DOHH2 (cell line): ENCODE results near the gene MAGI1.

Source experiments
- H3F3A ChIP-seq: fragments of 200-600 bp; sonication (generic), shearing (Covaris generic); 2 replicates; pipeline ENCODE4 v1.6.0; 2016; ENCODE audit warnings: antibody characterized with exemption, mild to moderate bottlenecking; ENCODE audit not compliant: control insufficient read depth, insufficient read depth
- H3K27ac ChIP-seq: fragments of 200-600 bp; sonication (generic); 2 replicates; pipeline ENCODE4 v1.5.1; 2014; ENCODE audit warnings: low read depth, mild to moderate bottlenecking, low read length, moderate library complexity
- H3K27me3 ChIP-seq: fragments of 200-600 bp; sonication (generic); 2 replicates; pipeline ENCODE4 v1.6.1; 2014; ENCODE audit warnings: mild to moderate bottlenecking, low read length, mixed read lengths; ENCODE audit not compliant: control insufficient read depth
- H3K36me3 ChIP-seq: fragments of 200-600 bp; sonication (generic); 2 replicates; pipeline ENCODE4 v1.6.1; 2014; ENCODE audit warnings: mild to moderate bottlenecking, low read length, moderate library complexity, mixed read lengths; ENCODE audit not compliant: control insufficient read depth
- H3K4me1 ChIP-seq: fragments of 200-600 bp; sonication (generic); 2 replicates; pipeline ENCODE4 v1.6.1; 2014; ENCODE audit warnings: mild to moderate bottlenecking, low read length, mixed read lengths; ENCODE audit not compliant: control insufficient read depth
- H3K4me2 ChIP-seq: fragments of 200-600 bp; sonication (generic); 2 replicates; pipeline ENCODE4 v1.6.0; 2014; ENCODE audit warnings: mild to moderate bottlenecking, low read length, moderate library complexity
- H3K4me3 ChIP-seq: fragments of 200-600 bp; sonication (generic); 2 replicates; pipeline ENCODE4 v1.5.1; 2014; ENCODE audit warnings: mild to moderate bottlenecking, low read length, mixed read lengths
- H3K79me2 ChIP-seq: fragments of 200-600 bp; sonication (generic); 2 replicates; pipeline ENCODE4 v1.6.1; 2014; ENCODE audit warnings: mild to moderate bottlenecking, low read length, mixed read lengths; ENCODE audit not compliant: control insufficient read depth
- H3K9me2 ChIP-seq: fragments of 200-600 bp; sonication (generic); replicated peaks from 2 replicates; pipeline ENCODE4 v1.6.1; 2014; ENCODE audit warnings: mild to moderate bottlenecking, low read length, mixed read lengths; ENCODE audit not compliant: control insufficient read depth
- H3K9me3 ChIP-seq: fragments of 200-600 bp; sonication (generic); 2 replicates; pipeline ENCODE4 v1.6.1; 2014; ENCODE audit warnings: antibody characterized with exemption, low read length, mixed read lengths; ENCODE audit not compliant: control insufficient read depth, insufficient read depth
- H4K20me1 ChIP-seq: fragments of 200-600 bp; sonication (generic); 2 replicates; pipeline ENCODE4 v1.6.0; 2014; ENCODE audit warnings: low read depth, mild to moderate bottlenecking, antibody characterized with exemption, low read length, moderate library complexity; ENCODE audit not compliant: control insufficient read depth, insufficient read depth
- EZH2phosphoT487 ChIP-seq: fragments of 200-600 bp; sonication (generic); IDR thresholded peaks from 2 replicates; pipeline ENCODE4 v1.6.1; 2017; ENCODE audit warnings: borderline replicate concordance, mild to moderate bottlenecking, antibody characterized with exemption, low read length, moderate library complexity, mixed read lengths
- TF ChIP-seq, protein P1 (sequence below): fragments of 200-600 bp; sonication (generic); IDR thresholded peaks from one replicate; pipeline ENCODE4 v1.5.1; 2014; ENCODE audit warnings: antibody characterized with exemption, mild to moderate bottlenecking, low read depth, low read length; ENCODE audit not compliant: poor library complexity, severe bottlenecking

MAGI1 gene

DNA sequence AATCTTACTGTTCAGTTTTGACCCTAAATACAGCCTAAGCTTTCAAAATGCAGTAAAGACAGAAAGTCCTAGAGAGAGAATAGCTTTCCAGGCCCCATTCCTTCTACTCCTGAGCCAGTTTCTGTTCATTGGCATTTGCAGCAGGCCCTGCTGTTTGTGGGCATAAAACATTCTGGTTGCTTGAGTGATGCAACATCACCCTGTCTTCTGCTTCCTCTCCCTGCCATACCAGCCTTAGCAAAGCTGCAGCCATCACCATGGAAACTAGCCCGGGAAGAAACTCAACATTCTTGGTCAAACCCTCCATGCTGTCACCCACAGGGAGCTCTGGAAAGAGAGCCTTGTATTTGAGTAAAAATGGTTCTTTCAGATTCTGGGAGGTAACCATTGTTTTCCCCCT is 325.7 kb downstream of the MAGI1 start:
- H3K27me3 ChIP-seq = 0 out of 2 replicates have a peak, but pooled peaks cover 3% of the 10 kb centered on the region
- no peaks in the 10 kb centered on the region for H4K20me1 ChIP-seq
- H3K79me2 ChIP-seq = no peaks in the 10 kb centered on the region
- TF ChIP-seq EZH2phosphoT487 = no peak
- TF ChIP-seq, protein P1, sequence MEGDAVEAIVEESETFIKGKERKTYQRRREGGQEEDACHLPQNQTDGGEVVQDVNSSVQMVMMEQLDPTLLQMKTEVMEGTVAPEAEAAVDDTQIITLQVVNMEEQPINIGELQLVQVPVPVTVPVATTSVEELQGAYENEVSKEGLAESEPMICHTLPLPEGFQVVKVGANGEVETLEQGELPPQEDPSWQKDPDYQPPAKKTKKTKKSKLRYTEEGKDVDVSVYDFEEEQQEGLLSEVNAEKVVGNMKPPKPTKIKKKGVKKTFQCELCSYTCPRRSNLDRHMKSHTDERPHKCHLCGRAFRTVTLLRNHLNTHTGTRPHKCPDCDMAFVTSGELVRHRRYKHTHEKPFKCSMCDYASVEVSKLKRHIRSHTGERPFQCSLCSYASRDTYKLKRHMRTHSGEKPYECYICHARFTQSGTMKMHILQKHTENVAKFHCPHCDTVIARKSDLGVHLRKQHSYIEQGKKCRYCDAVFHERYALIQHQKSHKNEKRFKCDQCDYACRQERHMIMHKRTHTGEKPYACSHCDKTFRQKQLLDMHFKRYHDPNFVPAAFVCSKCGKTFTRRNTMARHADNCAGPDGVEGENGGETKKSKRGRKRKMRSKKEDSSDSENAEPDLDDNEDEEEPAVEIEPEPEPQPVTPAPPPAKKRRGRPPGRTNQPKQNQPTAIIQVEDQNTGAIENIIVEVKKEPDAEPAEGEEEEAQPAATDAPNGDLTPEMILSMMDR = no peak
- H3K4me1 ChIP-seq = no peaks in the 10 kb centered on the region
- no peak overlapping the region for H3K4me3 ChIP-seq
- no peaks in the 10 kb centered on the region for H3K9me3 ChIP-seq
- H3K36me3 ChIP-seq = no peaks in the 10 kb centered on the region
- no peak overlapping the region for H3K27ac ChIP-seq
- H3K9me2 ChIP-seq = no peaks in the 10 kb centered on the region
- no peaks in the 10 kb centered on the region for H3F3A ChIP-seq
- no peak overlapping the region for H3K4me2 ChIP-seq

DNA sequence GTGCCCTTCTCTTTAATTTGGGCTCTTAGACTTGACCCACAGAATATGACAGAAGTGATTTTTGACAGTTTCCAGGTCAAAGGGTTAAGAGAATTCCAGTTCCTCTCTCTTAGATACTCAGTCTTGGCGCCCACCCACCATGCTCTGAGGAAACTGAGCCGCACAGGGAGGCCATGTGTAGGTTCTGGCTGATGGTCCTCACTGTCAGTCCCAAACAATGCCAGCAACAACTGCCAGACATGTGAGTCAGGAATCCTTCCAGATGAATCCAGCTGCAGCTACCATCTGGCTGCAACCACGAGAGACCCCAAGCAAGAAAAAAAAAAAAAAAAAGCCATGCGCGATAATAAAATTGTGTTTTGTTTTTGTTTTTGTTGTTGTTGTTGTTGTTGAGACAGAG is 326.6 kb downstream of the MAGI1 start:
- Histone ChIP-seq H4K20me1 (no peaks in the 10 kb centered on the region), H3K4me1 (no peaks in the 10 kb centered on the region), H3K4me3 (no peak overlapping the region), H3K79me2 (no peaks in the 10 kb centered on the region), H3K9me3 (no peaks in the 10 kb centered on the region), H3K9me2 (no peaks in the 10 kb centered on the region), H3K27me3 (no peaks in the 10 kb centered on the region), H3K27ac (no peak overlapping the region), H3K36me3 (no peaks in the 10 kb centered on the region), H3F3A (no peaks in the 10 kb centered on the region), H3K4me2 (no peak overlapping the region)
- TF ChIP-seq, protein P1 = no peak
- TF ChIP-seq EZH2phosphoT487 = no peak

DNA sequence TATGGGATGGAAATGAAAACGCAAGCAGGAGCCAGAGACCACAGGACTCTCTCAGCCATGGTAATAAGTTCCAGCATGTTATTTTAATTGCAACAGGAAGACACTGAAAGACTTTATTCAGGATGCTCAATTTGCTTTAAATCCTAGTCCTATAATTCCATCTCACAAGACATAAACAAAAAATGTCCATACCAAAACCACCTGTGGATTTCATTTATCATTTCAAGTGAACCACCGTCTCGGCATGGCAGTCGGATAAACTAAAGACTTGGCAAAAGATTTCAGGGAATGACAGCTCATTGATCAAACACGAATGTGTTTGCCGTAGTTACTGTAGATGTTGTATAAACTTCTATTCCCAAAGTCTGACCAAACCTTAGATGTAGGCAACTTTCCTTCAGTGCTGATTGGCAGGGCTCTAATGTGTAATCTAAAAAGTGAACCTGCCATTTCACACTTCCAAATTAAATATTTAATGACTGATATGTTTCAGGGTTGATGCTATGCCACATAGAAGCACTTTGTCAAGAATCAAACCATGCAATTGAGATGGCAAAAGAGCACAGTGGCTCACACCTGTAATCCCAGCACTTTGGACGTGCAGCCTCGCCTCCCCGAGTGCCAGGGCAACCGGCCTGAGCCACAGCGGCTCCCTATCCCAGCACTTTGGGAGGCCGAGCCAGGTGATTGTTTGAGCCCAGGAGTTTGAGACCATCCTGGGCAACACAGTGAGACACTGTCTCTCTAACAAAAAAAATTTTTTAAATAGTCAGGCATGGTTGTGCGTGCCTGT is 331.7 kb downstream of the MAGI1 start:
- H3K9me2 ChIP-seq = no peaks in the 10 kb centered on the region
- no peaks in the 10 kb centered on the region for H3K9me3 ChIP-seq
- no peak overlapping the region for H3K4me2 ChIP-seq
- no peaks in the 10 kb centered on the region for H3K4me1 ChIP-seq
- no peak overlapping the region for H3K4me3 ChIP-seq
- TF ChIP-seq, protein P1 = no peak
- TF ChIP-seq EZH2phosphoT487 = no peak
- H3K79me2 ChIP-seq = no peaks in the 10 kb centered on the region
- H3K36me3 ChIP-seq = no peaks in the 10 kb centered on the region
- no peaks in the 10 kb centered on the region for H3K27me3 ChIP-seq
- H3K27ac ChIP-seq = no peak overlapping the region
- H3F3A ChIP-seq = no peaks in the 10 kb centered on the region
- H4K20me1 ChIP-seq = no peaks in the 10 kb centered on the region
